Hepatocyte (in vitro differentiated cells): ENCODE results near the gene ELAVL2. TPM values are rescaled to one million over a fixed set of nuclear protein-coding genes. Genes with fewer than 3 reads are reported as not detected.
A peak's percentile ranks its signal among the peaks of the same experiment; 100 is the strongest.

Source experiments
- DNase-seq: peaks from one replicate; pipeline ENCODE4 v3.0.0-alpha.2; 2016; ENCODE audit warnings: low spot score
- H2AFZ ChIP-seq: fragments of 200-600 bp; sonication (generic); 2 replicates; pipeline ENCODE4 v1.6.0; 2016; ENCODE audit warnings: antibody characterized with exemption, mild to moderate bottlenecking
- H3K27ac ChIP-seq: fragments of 200-600 bp; sonication (generic); 2 replicates; pipeline ENCODE4 v1.5.1; 2016; ENCODE audit warnings: mild to moderate bottlenecking
- H3K27me3 ChIP-seq: fragments of 200-600 bp; sonication (generic); 2 replicates; pipeline ENCODE4 v1.6.1; 2016
- H3K36me3 ChIP-seq: fragments of 200-600 bp; sonication (generic); replicated peaks from 2 replicates; pipeline ENCODE4 v1.5.1; 2016; ENCODE audit warnings: low read depth; ENCODE audit not compliant: insufficient read depth
- H3K4me1 ChIP-seq: fragments of 200-600 bp; sonication (generic); 2 replicates; pipeline ENCODE4 v1.5.1; 2016; ENCODE audit warnings: mild to moderate bottlenecking, moderate library complexity; ENCODE audit not compliant: insufficient read depth
- H3K4me2 ChIP-seq: fragments of 200-600 bp; sonication (generic); 2 replicates; pipeline ENCODE4 v1.6.0; 2016
- H3K4me3 ChIP-seq: fragments of 200-600 bp; sonication (generic); 2 replicates; pipeline ENCODE4 v1.5.1; 2016; ENCODE audit warnings: mild to moderate bottlenecking
- H3K79me2 ChIP-seq: fragments of 200-600 bp; sonication (generic); 2 replicates; pipeline ENCODE4 v1.6.0; 2017; ENCODE audit warnings: mild to moderate bottlenecking
- H3K9me2 ChIP-seq: fragments of 200-600 bp; sonication (generic); replicated peaks from 2 replicates; pipeline ENCODE4 v1.6.0; 2017; ENCODE audit warnings: mild to moderate bottlenecking; ENCODE audit not compliant: insufficient read depth
- H3K9me3 ChIP-seq: fragments of 200-600 bp; sonication (generic); 2 replicates; pipeline ENCODE4 v1.5.1; 2016; ENCODE audit warnings: low read depth, mild to moderate bottlenecking
- H4K20me1 ChIP-seq: fragments of 200-600 bp; sonication (generic); 2 replicates; pipeline ENCODE4 v1.6.0; 2016; ENCODE audit warnings: mild to moderate bottlenecking; ENCODE audit not compliant: insufficient read depth, poor library complexity, severe bottlenecking
- CTCF ChIP-seq: fragments of 200-600 bp; sonication (generic); IDR thresholded peaks from 2 replicates; pipeline ENCODE4 v1.5.1; 2016; ENCODE audit warnings: antibody characterized with exemption, mild to moderate bottlenecking; ENCODE audit not compliant: poor library complexity
- EZH2 ChIP-seq: fragments of 200-600 bp; sonication (generic); IDR thresholded peaks from 2 replicates; pipeline ENCODE4 v1.6.1; 2016; ENCODE audit warnings: antibody characterized with exemption, mild to moderate bottlenecking, borderline replicate concordance
- EZH2phosphoT487 ChIP-seq: fragments of 200-600 bp; sonication (generic); IDR thresholded peaks from one replicate; pipeline ENCODE4 v1.6.1; 2018; ENCODE audit warnings: antibody characterized with exemption, mild to moderate bottlenecking, low read depth, moderate library complexity; ENCODE audit not compliant: unreplicated experiment, severe bottlenecking
- WGBS: methylation state at CpG from one replicate; pipeline ENCODE4 v1.1.6; 2016; ENCODE audit warnings: low lambda C conversion rate; ENCODE audit errors: missing lambda C conversion rate; 5-methylcytosine and 5-hydroxymethylcytosine counted together
- polyA plus RNA-seq: library from polyadenylated mRNA; unstranded; fragments of >200 nt; fragmentation: Nextera tagmentation; extraction: Ambion mirVana; gene quantifications from 2 replicates; pipeline ENCODE4 v1.2.1, GENCODE V29; 2016
- total RNA-seq: library from RNA; depleted of rRNA; stranded (reverse); fragments of >200 nt; gene quantifications from 2 replicates; pipeline ENCODE4 v1.2.3, GENCODE V29; 2014

Gene ELAVL2
- total RNA-seq (0.24 and 0.93 TPM in 2 replicates), polyA plus RNA-seq (1.4 TPM in 1 of 2 replicates, not detected in the other)

- Histone ChIP-seq H3K27me3 (peaks cover 81% of the 10 kb centered on the region), H3K4me2 (peak within 1 kb of the TSS; percentile 76), H4K20me1 (no peaks in the 10 kb centered on the region), H3K79me2 (no peaks in the 10 kb centered on the region), H2AFZ (peak within 1 kb of the TSS; percentile 66), H3K9me3 (no peaks in the 10 kb centered on the region), H3K9me2 (no peaks in the 10 kb centered on the region), H3K4me1 (peaks cover 17% of the 10 kb centered on the region), H3K27ac (no peak within 1 kb of the TSS), H3K36me3 (no peaks in the 10 kb centered on the region), H3K4me3 (peak within 1 kb of the TSS; percentile 53)
- peak; percentile 95 for DNase-seq
- WGBS = 1% methylated on average over 30 of the region's 30 CpGs
- no peak for TF ChIP-seq EZH2
- TF ChIP-seq CTCF = no peak
- TF ChIP-seq EZH2phosphoT487 = no peak
Measured at GRCh38 chr9:23826120-23826629, at the start of gene ELAVL2. Gene ELAVL2, minus strand, starts transcription at chr9:23826240. Its CDS starts 64,006 bp downstream, at chr9:23762234.

GRCh38 chr9:23858234-23858633, 32.2 kb upstream of the ELAVL2 start:
- H3K79me2 ChIP-seq = no peaks in the 10 kb centered on the region
- H3K9me3 ChIP-seq = no peaks in the 10 kb centered on the region
- TF ChIP-seq CTCF = no peak
- TF ChIP-seq EZH2 = no peak
- no peak for TF ChIP-seq EZH2phosphoT487
- no peaks in the 10 kb centered on the region for H4K20me1 ChIP-seq
- H3K27me3 ChIP-seq = no peaks in the 10 kb centered on the region
- no peaks in the 10 kb centered on the region for H3K4me1 ChIP-seq
- no peak overlapping the region for H3K4me2 ChIP-seq
- DNase-seq = no peak
- WGBS = 79% methylated on average over 3 of the region's 3 CpGs
- no peak overlapping the region for H3K27ac ChIP-seq
- no peaks in the 10 kb centered on the region for H3K9me2 ChIP-seq
- H3K36me3 ChIP-seq = no peaks in the 10 kb centered on the region
- no peak overlapping the region for H3K4me3 ChIP-seq
- no peak overlapping the region for H2AFZ ChIP-seq

- Histone ChIP-seq H2AFZ (no peak overlapping the region), H3K79me2 (no peaks in the 10 kb centered on the region), H3K27me3 (peaks cover 10% of the 10 kb centered on the region), H3K9me2 (no peaks in the 10 kb centered on the region), H3K4me2 (no peak overlapping the region), H3K9me3 (no peaks in the 10 kb centered on the region), H3K36me3 (no peaks in the 10 kb centered on the region), H3K4me3 (no peak overlapping the region), H3K4me1 (no peaks in the 10 kb centered on the region), H4K20me1 (no peaks in the 10 kb centered on the region), H3K27ac (no peak overlapping the region)
- WGBS = 74% methylated on average over 5 of the region's 5 CpGs
- DNase-seq = no peak
- TF ChIP-seq EZH2phosphoT487 = no peak
- TF ChIP-seq CTCF = no peak
- TF ChIP-seq EZH2 = no peak
Measured at GRCh38 chr9:23855873-23856604, 30.0 kb upstream of the ELAVL2 start.
